Psoas muscle (tissue), 8 donors: Measurements from ENCODE around the gene GPATCH8. TPM values are rescaled to one million over a fixed set of nuclear protein-coding genes. Genes with fewer than 3 reads are reported as not detected.

Experiments
- ATAC-seq, 4 donors: fragments of 200-7000 bp; cut with Tn5 transposase; one replicate each; pipeline ENCODE4 v1.9.1; 2020; ENCODE audit warnings: moderate library complexity in 3 of 4, mild to moderate bottlenecking in 2 of 4
- DNase-seq, 2 donors: peaks; one replicate each; pipeline ENCODE4 v3.0.0-alpha.2; 2020
- H3K27ac ChIP-seq: fragments of 200-600 bp; one replicate; pipeline ENCODE4 v1.8.0; 2022
- H3K27me3 ChIP-seq, 3 donors: fragments of 200-600 bp in 1 of 3; one replicate each; pipeline versions ENCODE4 v1.6.1 to v1.8.0; 2013 to 2022; ENCODE audit warnings: low read length in 2 of 3, mild to moderate bottlenecking in 2 of 3, moderate library complexity in 1 of 3; ENCODE audit not compliant: insufficient read depth in 3 of 3
- H3K36me3 ChIP-seq, 2 donors: fragments of 200-600 bp in 1 of 2; one replicate each; pipeline versions ENCODE4 v1.6.1 to v1.8.0; 2013 to 2022; ENCODE audit warnings: low read depth in 1 of 2, mild to moderate bottlenecking in 1 of 2, moderate library complexity in 1 of 2; ENCODE audit not compliant: insufficient read depth in 1 of 2
- H3K4me1 ChIP-seq: fragments of 200-600 bp; one replicate; pipeline ENCODE4 v1.8.0; 2022
- H3K4me3 ChIP-seq: fragments of 200-600 bp; one replicate; pipeline ENCODE4 v1.8.0; 2022; ENCODE audit warnings: mild to moderate bottlenecking
- H3K9me3 ChIP-seq: fragments of 200-600 bp; one replicate; pipeline ENCODE4 v1.8.0; 2022
- WGBS, 3 donors: extraction: QIAGEN DNeasy Blood & Tissue Kit; methylation state at CpG; one replicate each; pipeline versions ENCODE4 v1.1.6 to v1.1.7; 2013; 5-methylcytosine and 5-hydroxymethylcytosine counted together
- intact Hi-C, 2 donors: fragments of 100-400 bp; cut with DNase I; formaldehyde crosslinking; loops; one replicate each; pipeline versions ENCODE4 v1.11.0 to v1.14.2; 2022
- polyA plus RNA-seq, 3 donors: library from polyadenylated mRNA; stranded (reverse); fragments of 200-250 nt; gene quantifications; one replicate each; pipeline ENCODE4 v1.2.3, GENCODE V29; 2013
- total RNA-seq, 4 donors: library from RNA; stranded (reverse); fragmentation: NEBNext Ultra II Directional in 2 of 4; extraction: Animal tissue kit (Norgen Biotek cat#: 25700) in 2 of 4; gene quantifications; one replicate each; pipeline versions ENCODE4 v1.2.1 to v1.2.4, GENCODE V29; 2021 to 2023
- TF ChIP-seq, protein P1 (sequence below): fragments of 200-600 bp; IDR thresholded peaks from one replicate; pipeline ENCODE4 v1.8.0; 2022; ENCODE audit warnings: antibody characterized with exemption
- donor health status: healthy with polysubstance abuse.
- donor health status: DM: no; HTN: no; CAD: no; lungs with moderate emphysema.
- donor health status: Bipolar disorder and iron deficiency.
- donor health status: healthy.
- donor health status: DM: yes; HTN: yes; CAD: no.
- donor health status: DM: no; HTN: no; CAD: no.
- donor health status: DM: no; HTN: no; CAD: no.
- donor health status: DM: yes; HTN: yes; CAD: no.

GPATCH8 gene
- total and polyA plus RNA-seq, 7 donors, result 5.7 to 28.1 (median 19.0) TPM

DNA sequence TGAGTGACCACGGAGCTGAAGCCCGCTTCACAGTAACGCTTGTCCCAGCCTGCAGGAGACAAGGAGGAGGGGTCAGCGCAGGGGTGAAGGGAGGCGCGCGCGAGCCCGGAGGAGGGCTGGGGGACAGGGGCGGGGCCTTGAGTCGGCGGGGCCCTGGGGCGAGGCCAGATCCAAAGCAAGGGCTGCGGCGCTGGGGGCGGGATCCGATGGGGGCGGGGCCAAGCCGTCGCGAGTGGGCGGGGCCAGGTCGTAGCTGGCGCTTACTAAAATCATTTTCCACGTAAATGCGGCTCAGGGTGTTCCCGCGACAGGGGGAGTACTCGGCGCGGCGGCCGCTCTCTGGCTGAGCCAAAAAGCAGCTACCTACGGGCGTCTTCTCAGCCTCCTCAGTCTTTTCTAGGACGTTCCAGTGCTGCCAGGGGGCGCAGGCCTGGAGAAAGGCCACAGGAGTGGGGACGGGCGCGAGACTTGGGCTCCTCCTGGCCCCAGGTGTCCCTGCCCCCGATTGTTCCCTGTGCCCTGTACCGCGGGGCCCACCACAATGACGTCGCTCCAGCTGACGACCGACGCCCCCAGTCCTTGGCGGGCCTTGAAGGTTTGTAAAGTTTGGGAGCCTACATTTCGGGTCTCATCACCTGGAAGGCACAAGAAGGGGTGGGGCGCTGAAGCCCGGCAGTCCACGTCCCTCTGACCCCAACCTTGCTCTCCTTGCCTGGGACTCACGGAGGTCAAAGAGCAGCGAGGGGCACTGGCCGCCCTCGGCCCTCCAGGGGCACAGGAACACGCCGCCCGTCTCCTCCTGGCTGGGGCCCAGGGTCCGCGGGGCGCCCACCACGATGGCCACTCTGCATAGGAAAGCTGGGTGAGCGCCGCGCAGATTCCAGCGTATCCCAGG lies 117.7 kb downstream of the GPATCH8 start:
- peaks cover 0 to 31% (median 15%) of the 10 kb centered on the region in 3 donors for H3K27me3 ChIP-seq
- ATAC-seq (peak; percentile 68 to 89 (median 80)), DNase-seq (peak; percentile 74 to 82)
- H3K4me1 ChIP-seq, result peaks cover 7% of the 10 kb centered on the region
- H3K36me3 ChIP-seq, result no peaks in the 10 kb centered on the region
- TF ChIP-seq, protein P1, sequence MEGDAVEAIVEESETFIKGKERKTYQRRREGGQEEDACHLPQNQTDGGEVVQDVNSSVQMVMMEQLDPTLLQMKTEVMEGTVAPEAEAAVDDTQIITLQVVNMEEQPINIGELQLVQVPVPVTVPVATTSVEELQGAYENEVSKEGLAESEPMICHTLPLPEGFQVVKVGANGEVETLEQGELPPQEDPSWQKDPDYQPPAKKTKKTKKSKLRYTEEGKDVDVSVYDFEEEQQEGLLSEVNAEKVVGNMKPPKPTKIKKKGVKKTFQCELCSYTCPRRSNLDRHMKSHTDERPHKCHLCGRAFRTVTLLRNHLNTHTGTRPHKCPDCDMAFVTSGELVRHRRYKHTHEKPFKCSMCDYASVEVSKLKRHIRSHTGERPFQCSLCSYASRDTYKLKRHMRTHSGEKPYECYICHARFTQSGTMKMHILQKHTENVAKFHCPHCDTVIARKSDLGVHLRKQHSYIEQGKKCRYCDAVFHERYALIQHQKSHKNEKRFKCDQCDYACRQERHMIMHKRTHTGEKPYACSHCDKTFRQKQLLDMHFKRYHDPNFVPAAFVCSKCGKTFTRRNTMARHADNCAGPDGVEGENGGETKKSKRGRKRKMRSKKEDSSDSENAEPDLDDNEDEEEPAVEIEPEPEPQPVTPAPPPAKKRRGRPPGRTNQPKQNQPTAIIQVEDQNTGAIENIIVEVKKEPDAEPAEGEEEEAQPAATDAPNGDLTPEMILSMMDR, result peak; percentile 7
- no peaks in the 10 kb centered on the region for H3K9me3 ChIP-seq
- intact Hi-C loops, result no loop called here
- H3K27ac ChIP-seq, result no peak overlapping the region
- 2 to 4% (median 3%) methylated on average over 60 to 68 of the region's 68 CpGs for WGBS, 3 donors
- peak overlapping the region; percentile 70 for H3K4me3 ChIP-seq

DNA sequence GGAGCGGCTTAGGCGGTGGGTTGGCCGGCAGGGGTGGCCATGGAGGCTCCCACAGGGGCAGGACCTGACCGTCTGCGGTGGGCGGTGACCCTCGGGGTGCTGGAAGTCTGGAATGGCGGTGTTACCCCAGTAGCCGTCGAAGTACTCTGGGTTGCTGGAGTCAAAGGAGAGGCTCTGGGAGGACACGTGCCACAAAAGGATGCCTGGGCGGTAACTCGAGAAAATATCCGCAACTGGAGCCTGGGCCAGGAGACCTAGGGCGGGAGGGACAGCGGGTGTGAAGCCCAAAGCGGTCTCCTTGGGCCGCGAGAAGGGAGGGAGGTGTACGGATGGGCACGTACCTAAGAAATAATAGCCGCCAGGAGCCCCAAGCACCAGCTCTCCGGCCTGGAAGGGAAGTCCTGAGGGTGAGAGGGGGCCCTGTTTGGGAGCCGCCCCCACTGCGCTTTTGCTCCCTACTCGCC lies 118.4 kb downstream of the GPATCH8 start:
- Histone ChIP-seq H3K4me1 (peaks cover 7% of the 10 kb centered on the region), H3K36me3 (no peaks in the 10 kb centered on the region), H3K27me3 (peaks cover 0 to 33% (median 15%) of the 10 kb centered on the region in 3 donors), H3K27ac (no peak overlapping the region), H3K9me3 (no peaks in the 10 kb centered on the region), H3K4me3 (peak overlapping the region; percentile 70)
- TF ChIP-seq, protein P1, result no peak
- intact Hi-C loops, result no loop called here
- no peak for DNase-seq
- ATAC-seq, result peak; percentile 13 to 44 (median 30)
- WGBS, 3 donors, result 1 to 2% (median 2%) methylated on average over 21 to 26 of the region's 26 CpGs

DNA sequence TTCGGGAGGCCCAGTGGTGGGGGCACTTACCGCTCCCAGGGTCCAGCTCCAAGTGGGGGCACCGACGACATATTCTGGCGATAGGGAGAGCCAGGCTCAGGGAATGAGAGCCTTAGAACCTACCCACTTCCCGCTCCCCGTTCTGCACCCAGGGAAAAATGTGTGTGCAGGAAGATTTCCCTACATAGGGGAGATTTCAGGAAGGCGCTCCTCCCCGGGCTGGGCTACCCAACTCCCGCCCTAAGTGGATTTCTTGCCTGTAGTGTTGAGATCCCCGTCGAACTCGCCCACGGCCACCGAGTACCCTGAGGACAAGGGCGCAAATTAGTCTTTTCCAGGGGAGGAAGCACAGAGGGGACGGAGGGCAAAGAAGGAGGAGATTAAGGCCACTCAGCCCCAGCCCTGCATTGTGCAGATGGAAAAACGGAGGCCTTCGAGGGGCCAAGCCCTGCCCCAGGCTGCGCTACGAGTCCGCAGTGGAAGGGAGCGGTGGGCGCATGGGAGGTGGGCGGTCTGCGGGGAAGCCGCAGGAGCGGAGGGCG lies 118.9 kb downstream of the GPATCH8 start:
- Histone ChIP-seq H3K36me3 (no peaks in the 10 kb centered on the region), H3K4me3 (peak overlapping the region; percentile 70), H3K9me3 (no peaks in the 10 kb centered on the region), H3K27ac (no peak overlapping the region), H3K4me1 (peaks cover 7% of the 10 kb centered on the region), H3K27me3 (peaks cover 0 to 36% (median 15%) of the 10 kb centered on the region in 3 donors)
- TF ChIP-seq, protein P1, result no peak
- ATAC-seq (peak in 2 of 4 donors; percentile 6 to 23), DNase-seq (no peak)
- intact Hi-C loops, result no loop called here
- 10 to 18% (median 11%) methylated on average over 27 to 29 of the region's 29 CpGs for WGBS, 3 donors

DNA sequence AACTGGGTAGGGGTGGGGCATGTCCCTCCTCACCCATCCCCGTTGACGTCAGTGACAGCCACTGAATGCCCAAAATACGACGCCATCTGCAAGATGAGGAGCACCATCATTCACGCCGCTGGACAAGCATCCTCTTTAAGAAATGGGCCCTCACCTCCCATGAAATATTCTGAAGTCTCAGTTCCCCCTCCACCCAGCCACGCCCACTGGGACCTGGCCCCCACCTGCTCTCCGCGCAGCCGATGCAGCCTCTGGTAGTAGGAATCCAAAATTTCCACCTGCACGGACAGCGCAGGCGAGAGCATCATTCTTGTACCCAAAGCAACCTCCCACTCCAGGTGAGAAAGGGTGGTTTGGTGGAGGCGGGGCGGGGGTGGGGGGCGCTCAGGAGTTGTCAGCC lies 119.3 kb downstream of the GPATCH8 start:
- WGBS, 3 donors, result 54 to 60% (median 58%) methylated on average over 16 of the region's 16 CpGs

More for the DNA sequence above, 119.3 kb downstream of the GPATCH8 start:
- Histone ChIP-seq H3K27ac (no peak overlapping the region), H3K27me3 (peaks cover 0 to 36% (median 15%) of the 10 kb centered on the region in 3 donors), H3K4me1 (peaks cover 7% of the 10 kb centered on the region), H3K4me3 (no peak overlapping the region), H3K36me3 (no peaks in the 10 kb centered on the region), H3K9me3 (no peaks in the 10 kb centered on the region)
- TF ChIP-seq, protein P1, result no peak
- intact Hi-C loops, result no loop called here
- no peak for ATAC-seq
- no peak for DNase-seq
